ENCODE data around the gene LDLRAD4.

Gene LDLRAD4

DNA sequence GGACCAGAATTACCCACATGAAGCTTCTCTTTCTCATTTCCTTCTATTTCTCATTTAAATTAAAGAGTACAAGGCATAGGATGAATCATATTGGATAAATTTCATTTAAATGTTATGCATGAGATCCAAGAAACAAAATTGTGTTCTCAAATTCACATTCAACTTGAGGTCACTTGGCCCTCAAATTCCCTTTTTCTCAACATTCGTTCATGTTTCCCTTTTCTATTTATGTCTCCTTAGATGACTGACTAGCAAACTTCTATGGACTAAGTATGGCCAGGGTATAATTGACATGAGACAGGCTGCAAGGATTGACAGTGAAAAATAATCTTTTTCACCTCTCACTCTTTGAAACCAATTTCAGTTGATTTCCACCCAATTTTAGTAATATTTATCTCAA, 4.0 kb upstream of the LDLRAD4 start:
- no peak for DNase-seq (ENCODE audit: low spot score)
- TF ChIP-seq, protein P1, sequence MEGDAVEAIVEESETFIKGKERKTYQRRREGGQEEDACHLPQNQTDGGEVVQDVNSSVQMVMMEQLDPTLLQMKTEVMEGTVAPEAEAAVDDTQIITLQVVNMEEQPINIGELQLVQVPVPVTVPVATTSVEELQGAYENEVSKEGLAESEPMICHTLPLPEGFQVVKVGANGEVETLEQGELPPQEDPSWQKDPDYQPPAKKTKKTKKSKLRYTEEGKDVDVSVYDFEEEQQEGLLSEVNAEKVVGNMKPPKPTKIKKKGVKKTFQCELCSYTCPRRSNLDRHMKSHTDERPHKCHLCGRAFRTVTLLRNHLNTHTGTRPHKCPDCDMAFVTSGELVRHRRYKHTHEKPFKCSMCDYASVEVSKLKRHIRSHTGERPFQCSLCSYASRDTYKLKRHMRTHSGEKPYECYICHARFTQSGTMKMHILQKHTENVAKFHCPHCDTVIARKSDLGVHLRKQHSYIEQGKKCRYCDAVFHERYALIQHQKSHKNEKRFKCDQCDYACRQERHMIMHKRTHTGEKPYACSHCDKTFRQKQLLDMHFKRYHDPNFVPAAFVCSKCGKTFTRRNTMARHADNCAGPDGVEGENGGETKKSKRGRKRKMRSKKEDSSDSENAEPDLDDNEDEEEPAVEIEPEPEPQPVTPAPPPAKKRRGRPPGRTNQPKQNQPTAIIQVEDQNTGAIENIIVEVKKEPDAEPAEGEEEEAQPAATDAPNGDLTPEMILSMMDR (IDR thresholded peaks at IDR 0.05; ENCODE audit: extremely low read depth, missing control alignments) = no peak

DNA sequence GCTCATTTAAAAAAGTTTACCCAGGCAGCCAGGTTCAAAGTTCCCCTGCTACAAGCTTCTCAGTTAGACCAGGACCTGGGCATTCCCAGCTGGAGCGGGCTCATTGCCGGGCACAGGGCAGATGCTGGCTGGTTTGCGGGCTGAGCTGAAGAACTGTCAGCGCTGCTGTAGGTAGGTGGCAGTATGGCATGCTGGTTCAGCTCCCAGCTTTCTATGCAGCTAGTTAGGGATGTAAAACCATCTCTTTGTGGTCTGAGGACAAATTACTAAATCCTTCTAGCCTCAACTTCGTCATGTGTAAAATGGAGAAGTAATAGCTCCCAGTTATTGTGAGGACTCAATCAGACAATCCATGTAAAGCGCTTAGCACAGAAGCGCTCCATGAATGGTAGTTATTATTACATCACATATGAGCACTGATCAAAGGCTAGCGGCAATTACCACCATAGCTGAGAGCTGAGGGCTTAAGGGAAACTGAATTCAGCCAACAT, 2.4 kb upstream of the LDLRAD4 start:
- DNase-seq (ENCODE audit: low spot score) = peak; percentile 62
- TF ChIP-seq, protein P1 (IDR thresholded peaks at IDR 0.05; ENCODE audit: extremely low read depth, missing control alignments) = peak; percentile 33

DNA sequence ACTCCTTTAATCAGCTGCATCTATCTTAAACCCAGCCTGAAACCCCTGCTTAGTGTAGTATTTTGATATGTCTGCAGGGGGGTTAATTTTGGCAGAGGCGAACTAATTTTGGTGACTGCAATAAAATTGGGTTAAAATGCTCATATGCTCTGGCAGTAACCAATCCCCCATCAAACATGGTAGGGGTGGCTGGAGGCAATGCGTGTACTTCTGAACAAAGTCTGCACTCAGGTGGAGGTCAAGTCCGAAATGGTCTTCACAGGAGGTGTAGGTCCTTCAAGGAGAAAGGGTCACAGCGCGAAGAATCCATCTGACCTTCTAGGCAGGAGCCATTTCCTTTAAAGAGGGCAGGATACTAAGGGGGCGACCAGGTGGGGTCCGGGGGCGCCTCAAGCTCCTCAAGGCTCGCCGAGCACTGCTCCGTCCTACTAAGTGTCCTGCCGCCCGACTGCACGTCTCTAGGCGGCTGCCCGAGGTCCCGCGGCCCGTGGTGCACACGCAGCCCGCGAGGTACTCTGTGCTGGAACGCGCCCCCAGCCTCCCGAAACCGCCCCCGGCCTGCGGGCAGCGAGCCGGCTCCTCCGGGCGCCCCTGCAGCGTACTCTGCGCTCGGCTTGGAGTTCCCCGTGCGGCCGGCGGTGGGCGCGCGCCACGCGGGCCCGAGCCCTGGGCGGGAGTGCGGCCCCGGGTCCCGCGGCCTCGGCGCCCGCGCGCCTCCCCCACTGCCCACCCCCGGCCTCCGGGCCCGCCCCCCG, 1.7 kb upstream of the LDLRAD4 start:
- TF ChIP-seq, protein P1 (IDR thresholded peaks at IDR 0.05; ENCODE audit: extremely low read depth, missing control alignments) = peak; percentile 28
- peak; percentile 78 for DNase-seq (ENCODE audit: low spot score)

DNA sequence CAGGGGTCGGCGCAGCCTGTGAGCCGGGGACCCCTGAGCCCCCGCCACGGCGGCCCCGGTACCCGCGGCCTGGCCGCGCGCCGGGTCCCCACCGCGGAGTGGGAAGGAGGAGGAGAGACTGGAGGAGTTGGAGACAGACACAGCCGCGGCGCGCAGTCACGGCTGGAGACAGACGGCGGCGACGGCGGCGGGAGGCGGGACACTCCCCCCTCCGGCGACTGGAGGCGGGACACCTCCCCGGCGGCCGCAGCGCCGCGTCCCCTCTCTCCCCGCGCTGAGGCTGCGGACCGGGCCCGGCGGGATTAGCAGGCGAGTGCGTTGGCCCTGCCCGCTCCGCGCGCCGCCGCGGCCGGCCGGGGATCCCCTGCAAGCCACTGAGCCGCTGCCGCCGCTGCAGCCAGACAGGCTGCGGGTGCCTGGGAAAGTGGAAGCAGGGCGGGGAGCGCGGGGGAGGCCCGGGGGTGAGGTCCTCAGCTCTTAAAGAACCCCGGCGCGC, 1.0 kb upstream of the LDLRAD4 start:
- TF ChIP-seq, protein P1 (IDR thresholded peaks at IDR 0.05; ENCODE audit: extremely low read depth, missing control alignments) = no peak
- peak; percentile 79 for DNase-seq (ENCODE audit: low spot score)

DNA sequence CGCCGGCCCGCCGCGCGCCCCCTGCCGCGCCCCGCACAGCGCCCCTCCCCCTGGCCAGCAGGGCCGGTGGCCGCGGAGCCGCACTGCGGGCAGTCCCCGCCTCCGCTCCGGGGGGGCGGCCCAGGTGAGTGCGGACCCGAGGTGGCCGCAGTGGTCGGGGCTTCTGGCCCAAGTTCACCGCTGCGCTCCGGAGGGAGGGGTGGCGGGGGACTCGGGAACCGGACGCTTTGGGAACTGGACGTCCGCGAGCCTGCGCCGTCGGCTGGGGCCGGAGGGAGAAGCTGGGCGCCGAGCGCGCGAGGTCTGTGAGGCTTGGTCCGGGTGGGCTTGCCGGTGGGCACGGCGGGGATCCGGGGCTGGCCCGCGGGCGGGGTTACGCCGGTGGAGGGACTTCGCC, 591 bp upstream of the LDLRAD4 start:
- DNase-seq (ENCODE audit: low spot score) = peak; percentile 53

DNA sequence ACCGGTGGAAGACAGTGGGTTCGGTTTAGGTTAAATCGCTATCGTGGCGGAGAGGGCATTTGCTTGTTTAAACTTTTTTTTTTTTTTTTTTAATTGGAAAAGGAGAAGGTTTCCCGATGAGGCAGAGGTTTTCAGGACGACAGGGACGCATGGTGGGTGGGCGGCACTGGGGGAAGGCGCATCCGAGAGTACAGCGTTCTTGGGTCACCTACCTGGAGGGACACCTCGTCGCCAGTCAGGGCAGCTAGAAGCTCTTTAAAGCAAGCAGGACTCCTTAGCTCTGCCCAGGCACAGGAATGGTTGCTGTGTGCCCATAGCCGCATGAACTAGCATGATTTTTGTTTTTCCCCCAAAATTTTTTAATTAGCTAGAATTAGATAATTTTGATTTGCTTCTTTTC, 437 bp downstream of the LDLRAD4 start:
- TF ChIP-seq, protein P1 (IDR thresholded peaks at IDR 0.05; ENCODE audit: extremely low read depth, missing control alignments) = no peak
- DNase-seq (ENCODE audit: low spot score) = no peak

More for the DNA sequence above, 591 bp upstream of the LDLRAD4 start:
- TF ChIP-seq, protein P1 (IDR thresholded peaks at IDR 0.05; ENCODE audit: extremely low read depth, missing control alignments) = no peak

DNA sequence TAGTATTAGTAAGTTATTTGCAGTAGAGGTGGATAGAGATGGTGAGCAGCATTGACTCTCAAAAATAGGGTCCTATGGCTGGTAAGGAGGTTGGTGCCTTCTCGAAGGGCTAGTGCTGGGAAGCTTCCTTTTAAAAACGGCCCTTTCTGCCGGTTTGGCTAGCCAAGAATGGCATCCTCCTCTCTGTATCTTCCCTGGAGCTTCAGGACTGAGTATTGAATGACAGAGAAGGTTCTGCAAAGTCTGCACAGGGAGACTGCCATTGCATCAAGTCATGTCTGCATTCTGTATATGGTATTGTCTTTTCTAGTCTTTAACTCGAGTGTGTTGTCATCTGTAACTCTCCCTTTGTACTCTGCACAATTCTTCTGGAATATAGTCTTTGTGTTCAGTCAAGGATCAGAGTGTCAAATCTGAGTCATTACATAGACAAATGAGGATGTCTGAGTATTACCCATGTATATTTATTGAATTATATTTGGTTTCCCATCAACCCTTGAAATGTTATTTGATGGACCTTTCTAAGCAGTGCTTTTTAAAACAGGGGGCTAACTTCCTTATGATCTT, 1.1 kb downstream of the LDLRAD4 start:
- DNase-seq (ENCODE audit: low spot score) = no peak
- TF ChIP-seq, protein P1 (IDR thresholded peaks at IDR 0.05; ENCODE audit: extremely low read depth, missing control alignments) = no peak

Data from GM20000 (cell line).